ENCODE measurements around the gene NEDD9.

Gene NEDD9

GRCh38 chr6:11217360-11218101 lies 14.9 kb downstream of the NEDD9 start:
- DNase-seq: no peak

- no peak for DNase-seq
These were observed 16.7 kb downstream of the NEDD9 start for GRCh38 chr6:11215773-11216172.

GRCh38 chr6:11214901-11215300 lies 17.6 kb downstream of the NEDD9 start:
- no peak for DNase-seq

- no peak for DNase-seq
These were observed 18.2 kb downstream of the NEDD9 start for GRCh38 chr6:11214084-11214833.

- DNase-seq: peak; percentile 44
These were observed 18.9 kb downstream of the NEDD9 start for GRCh38 chr6:11213422-11214021.

- peak; percentile 66 for DNase-seq
These were observed 19.8 kb downstream of the NEDD9 start for GRCh38 chr6:11212664-11213063.

- DNase-seq: no peak
These were observed 21.2 kb downstream of the NEDD9 start for GRCh38 chr6:11211254-11211653.

GRCh38 chr6:11210386-11211138 lies 21.9 kb downstream of the NEDD9 start:
- no peak for DNase-seq

GRCh38 chr6:11209906-11210305 lies 22.6 kb downstream of the NEDD9 start:
- DNase-seq: peak; percentile 75

GRCh38 chr6:11209369-11209768 lies 23.1 kb downstream of the NEDD9 start:
- DNase-seq: no peak

- peak; percentile 60 for DNase-seq
These were observed 23.6 kb downstream of the NEDD9 start for GRCh38 chr6:11208854-11209253.

- DNase-seq: no peak
These were observed 24.2 kb downstream of the NEDD9 start for GRCh38 chr6:11208267-11208666.

GRCh38 chr6:11207199-11207968 lies 25.1 kb downstream of the NEDD9 start:
- peak; percentile 99 for DNase-seq

- no peak for DNase-seq
These were observed 25.9 kb downstream of the NEDD9 start for GRCh38 chr6:11206576-11206975.

GRCh38 chr6:11204794-11205366 lies 27.6 kb downstream of the NEDD9 start:
- no peak for DNase-seq

- DNase-seq: no peak
These were observed 28.5 kb downstream of the NEDD9 start for GRCh38 chr6:11204005-11204399.

GRCh38 chr6:11203306-11204004 lies 29.0 kb downstream of the NEDD9 start:
- DNase-seq: no peak

GRCh38 chr6:11202513-11203305 lies 29.8 kb downstream of the NEDD9 start:
- no peak for DNase-seq

- DNase-seq: no peak
These were observed 30.5 kb downstream of the NEDD9 start for GRCh38 chr6:11201772-11202512.

- no peak for DNase-seq
These were observed 31.5 kb downstream of the NEDD9 start for GRCh38 chr6:11201015-11201414.
